A673 (cell line): ENCODE measurements around the gene RRAGA.

Source experiments
- CTCF ChIP-seq: fragments of 300-800, 200-600 bp; sonication (generic); conservative IDR thresholded peaks from 2 replicates; pipeline ENCODE4 v1.5.1; 2017; ENCODE audit warnings: low read depth, mild to moderate bottlenecking, antibody characterized with exemption, low read length, moderate library complexity, mixed read lengths
- EZH2 ChIP-seq: fragments of 200-600 bp; sonication (generic); IDR thresholded peaks from 2 replicates; pipeline ENCODE4 v1.6.1; 2017; ENCODE audit warnings: borderline replicate concordance, low read depth, mild to moderate bottlenecking, mixed read lengths, antibody characterized with exemption, low read length; ENCODE audit not compliant: poor library complexity, severe bottlenecking

GRCh38 chr9:19027825-19028224 lies 21.4 kb upstream of the RRAGA start:
- TF ChIP-seq CTCF (no peak), EZH2 (no peak)
